Uterus (tissue), 2 donors: Measurements from ENCODE around the gene KLK8.

Source experiments
- CTCF ChIP-seq, 4 experiments: fragments of 200-600 bp in 2 of 4; fragments of 450-650 bp in 2 of 4; sonication (generic) in 2 of 4; IDR thresholded peaks; one replicate each; pipeline ENCODE4 v1.5.1; 2016 to 2019; ENCODE audit warnings: antibody characterized with exemption in 4 of 4, mild to moderate bottlenecking in 2 of 4, moderate library complexity in 1 of 4
- POLR2A ChIP-seq, 2 donors: fragments of 450-650 bp; IDR thresholded peaks; one replicate each; pipeline ENCODE4 v1.6.1; 2016; ENCODE audit warnings: antibody characterized with exemption in 2 of 2, mild to moderate bottlenecking in 1 of 2, moderate library complexity in 1 of 2

DNA sequence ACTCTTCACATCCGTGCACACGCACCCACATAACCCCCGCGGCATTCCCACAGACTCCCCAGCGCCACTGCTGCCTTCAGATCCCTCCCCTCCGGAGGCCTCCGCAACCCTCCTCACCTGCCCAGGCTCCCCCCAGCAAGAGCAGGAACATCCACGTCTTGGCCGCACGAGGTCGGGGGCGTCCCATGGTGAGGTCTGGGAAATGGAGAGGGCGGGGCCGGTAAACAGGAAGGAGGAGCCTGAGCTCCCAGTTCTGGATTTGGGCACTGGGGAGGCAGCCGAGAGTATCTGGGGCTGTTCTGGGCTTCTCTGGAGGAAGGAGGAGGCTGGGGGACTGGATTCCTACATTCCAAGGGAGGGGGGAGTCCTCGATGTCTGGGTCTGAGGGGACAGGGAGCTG, 423 bp downstream of the KLK8 start:
- no peak for TF ChIP-seq CTCF (IDR thresholded peaks at IDR 0.05)
- TF ChIP-seq POLR2A (IDR thresholded peaks at IDR 0.05): no peak
